Stimulated activated naive CD8-positive, alpha-beta T cell treated with anti-CD3 and anti-CD28 coated beads, Interleukin-15, Interleukin-2, amounts not matched to agents 100 U/mL and 50 U/mL, for 24 hours (primary cell): ENCODE data around the gene GVQW3.
A peak's percentile ranks its signal among the peaks of the same experiment; 100 is the strongest.

Source experiments
- ATAC-seq: fragments of 150-1000 bp; cut with Tn5 transposase; one replicate; pipeline ENCODE4 v1.10.0; 2021
- DNase-seq: peaks from one replicate; pipeline ENCODE4 v3.0.0; 2021

The GVQW3 gene

GRCh38 chr11:76445121-76446084 is 64.3 kb downstream of the GVQW3 start:
- DNase-seq, result peak; percentile 71
- ATAC-seq, result peak; percentile 50

GRCh38 chr11:76448506-76448905 is 67.4 kb downstream of the GVQW3 start:
- DNase-seq (no peak), ATAC-seq (no peak)

- DNase-seq, result no peak
- no peak for ATAC-seq
These were observed 72.1 kb downstream of the GVQW3 start for GRCh38 chr11:76453248-76453647.

- no peak for DNase-seq
- ATAC-seq, result no peak
These were observed 74.2 kb downstream of the GVQW3 start for GRCh38 chr11:76455331-76455730.

GRCh38 chr11:76455931-76456330 is 74.8 kb downstream of the GVQW3 start:
- DNase-seq (no peak), ATAC-seq (no peak)

GRCh38 chr11:76456571-76456970 is 75.4 kb downstream of the GVQW3 start:
- no peak for ATAC-seq

More at GRCh38 chr11:76456571-76456970, 75.4 kb downstream of the GVQW3 start:
- no peak for DNase-seq
